Hematopoietic multipotent progenitor cell treated with erythropoietin and hydrocortisone succinate and interleukin-3 and kit ligand, for 15 days (in vitro differentiated cells): ENCODE results near the gene KRT20.
"Not testable (repeated sequence)": the region's sequence is repeated elsewhere in the genome, so short reads cannot be mapped to it uniquely, and the experiment has no call there.

ENCODE experiments used
- DNase-seq: peaks from one replicate; pipeline ENCODE4 v3.0.0-alpha.2; 2015; ENCODE audit warnings: low spot score

KRT20 gene

GRCh38 chr17:40896916-40897455 lies 11.9 kb upstream of the KRT20 start:
- DNase-seq, result no peak

DNA sequence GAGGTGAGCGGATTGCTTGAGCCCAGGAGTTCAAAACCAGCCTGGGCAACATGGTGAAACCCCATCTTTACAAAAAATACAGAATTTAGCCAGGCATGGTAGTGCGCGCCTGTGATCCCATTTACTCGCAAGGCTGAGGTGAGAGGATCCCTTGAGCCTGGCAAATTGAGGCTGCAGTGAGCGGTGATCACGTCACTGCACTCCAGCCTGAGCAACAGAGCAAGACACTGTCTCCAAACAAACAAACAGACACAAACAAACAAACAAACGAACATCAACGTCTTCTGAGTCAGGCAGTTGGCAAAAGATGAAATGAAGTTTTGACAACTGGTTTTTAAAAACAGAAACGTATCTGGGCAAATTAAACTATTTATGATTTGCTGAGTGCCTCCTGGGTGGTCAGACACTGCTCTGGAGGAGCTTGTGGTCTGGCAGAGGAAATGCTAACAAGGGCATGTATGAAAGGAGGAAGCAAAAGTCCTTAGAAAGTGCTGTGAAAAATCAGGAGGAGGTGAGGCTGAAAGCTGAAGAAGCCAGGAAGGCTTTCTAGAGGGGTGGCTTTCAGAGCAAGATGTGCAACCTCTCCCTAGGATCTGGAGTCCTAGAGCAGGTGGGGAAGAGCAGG lies 10.2 kb upstream of the KRT20 start:
- no peak for DNase-seq

GRCh38 chr17:40888196-40888720 lies 3.2 kb upstream of the KRT20 start:
- DNase-seq, result no peak

DNA sequence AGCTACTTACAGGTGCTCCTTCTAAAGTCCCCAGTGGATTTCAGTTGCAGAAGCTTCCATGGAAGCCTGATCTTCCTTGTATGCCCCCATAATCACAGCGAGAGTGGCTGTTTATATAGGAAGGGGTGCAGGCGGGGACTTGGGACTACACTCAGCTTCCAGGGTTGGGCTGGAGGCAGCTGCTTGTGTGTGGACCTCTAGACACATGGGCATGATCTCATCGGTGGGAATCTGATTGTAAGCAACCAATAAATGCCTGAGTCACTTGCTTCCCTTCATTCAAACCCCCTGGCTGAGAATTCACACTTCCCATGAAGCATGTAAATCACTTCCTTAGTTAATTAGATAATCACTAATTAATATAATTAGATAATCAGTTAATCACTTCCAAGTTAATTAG lies 1.0 kb upstream of the KRT20 start:
- DNase-seq, result no peak

DNA sequence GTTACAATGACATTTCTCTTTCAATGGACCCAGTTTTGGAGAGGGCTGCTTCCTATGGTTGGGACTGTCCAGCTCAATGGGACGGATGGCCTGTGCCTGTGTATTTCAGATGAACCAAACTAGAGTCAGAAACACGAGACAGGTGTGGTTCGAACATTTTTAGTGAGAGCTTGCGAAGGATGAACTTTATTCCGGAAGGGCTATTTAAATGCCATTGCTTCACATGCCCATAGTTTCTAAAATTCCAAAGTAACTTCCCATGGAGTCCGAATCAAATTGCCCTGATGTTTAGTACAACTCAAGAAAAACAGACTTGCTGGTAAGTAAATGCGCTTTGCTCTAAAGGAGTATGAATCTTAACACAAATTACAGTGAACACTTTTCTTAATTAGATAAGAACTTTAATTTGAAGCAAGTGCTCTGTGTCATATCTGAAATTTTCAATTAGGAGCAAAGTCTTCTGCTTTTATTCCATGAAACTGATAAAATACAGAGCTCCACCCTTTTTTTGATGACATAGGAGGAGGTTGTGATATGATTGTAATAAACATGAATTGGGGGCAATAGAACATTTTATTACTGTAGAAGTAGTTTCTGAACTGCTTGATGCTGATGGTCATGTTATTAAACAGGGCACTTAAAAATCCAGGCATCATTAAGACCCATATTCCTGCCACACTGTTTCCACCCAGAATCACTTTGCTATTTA lies 1.3 kb downstream of the KRT20 start:
- no peak for DNase-seq

DNA sequence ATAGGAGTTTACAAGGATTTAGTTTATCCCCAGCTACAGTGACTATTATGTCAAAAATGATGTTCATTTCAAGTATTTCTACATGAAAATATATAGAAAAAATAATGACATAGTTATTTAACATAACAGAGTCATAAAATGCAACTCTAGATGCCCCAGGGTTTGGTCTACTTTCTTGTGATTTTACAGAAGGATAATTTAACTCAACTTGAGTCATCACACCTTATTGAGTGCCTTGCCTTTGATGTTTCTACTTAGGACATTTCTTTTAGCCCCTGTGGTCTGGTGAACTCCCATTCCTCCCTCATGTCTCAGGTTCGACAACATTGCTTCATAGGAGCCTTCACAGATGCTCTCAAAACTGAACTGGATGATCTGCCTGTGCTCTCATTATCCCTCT lies 2.0 kb downstream of the KRT20 start:
- DNase-seq, result no peak

- DNase-seq, result no peak
These were observed 6.0 kb downstream of the KRT20 start for GRCh38 chr17:40879026-40879425.

DNA sequence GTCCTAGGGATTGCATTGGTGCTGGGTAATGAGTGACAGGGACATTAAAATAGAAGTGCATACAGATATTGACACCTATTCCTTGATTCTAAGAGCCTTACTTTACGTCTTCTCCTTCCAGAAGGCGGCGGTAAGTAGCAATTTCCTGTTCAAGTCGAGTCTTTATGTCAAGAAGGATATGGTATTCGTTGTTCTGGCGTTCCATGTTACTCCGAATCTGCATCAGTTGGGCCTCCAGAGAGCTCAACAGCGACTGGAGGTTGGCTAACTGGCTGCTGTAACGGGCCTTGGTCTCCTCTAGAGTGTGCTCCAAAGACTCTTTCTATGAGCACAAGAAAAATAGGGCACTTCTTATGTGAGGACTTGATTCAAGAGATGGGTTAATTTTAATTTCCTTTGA lies 7.0 kb downstream of the KRT20 start:
- DNase-seq, result no peak

DNA sequence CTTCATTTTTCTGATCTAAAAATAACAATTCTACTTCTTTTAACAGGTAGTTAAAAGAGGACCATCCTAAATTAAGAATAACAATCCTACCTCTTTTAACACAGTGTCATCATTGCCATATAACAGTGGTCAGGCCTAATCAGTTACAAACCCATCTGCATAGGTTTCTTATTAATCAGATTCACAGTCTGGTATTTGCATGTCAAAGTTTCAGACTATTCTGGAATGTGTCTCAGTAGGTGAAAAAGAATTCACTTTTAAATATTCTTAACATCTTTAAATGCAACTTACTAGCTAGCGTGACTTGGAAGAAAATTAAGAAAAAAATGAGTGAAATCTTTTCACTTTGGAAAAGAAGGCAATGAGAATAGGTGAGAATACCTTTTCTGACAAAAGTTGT lies 11.2 kb downstream of the KRT20 start:
- no peak for DNase-seq

DNA sequence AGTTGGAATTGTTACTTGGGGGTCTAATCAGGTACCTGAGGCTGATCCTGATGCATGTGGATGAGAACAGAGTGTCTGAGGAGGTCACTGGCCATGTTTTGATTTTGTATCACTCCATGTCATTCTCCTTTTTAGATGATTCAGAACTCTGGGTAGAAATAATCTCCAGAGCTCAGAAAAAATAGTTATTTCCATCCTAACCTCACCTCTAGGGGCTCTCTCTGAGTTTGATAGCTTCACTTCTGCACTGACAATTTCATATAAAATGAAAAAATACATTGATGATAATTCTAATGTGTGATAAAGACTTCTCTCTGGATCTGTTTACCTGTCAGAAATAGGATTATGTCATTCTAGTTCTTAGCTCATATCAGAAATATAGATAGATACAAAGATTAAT lies 11.8 kb downstream of the KRT20 start:
- DNase-seq, result no peak

DNA sequence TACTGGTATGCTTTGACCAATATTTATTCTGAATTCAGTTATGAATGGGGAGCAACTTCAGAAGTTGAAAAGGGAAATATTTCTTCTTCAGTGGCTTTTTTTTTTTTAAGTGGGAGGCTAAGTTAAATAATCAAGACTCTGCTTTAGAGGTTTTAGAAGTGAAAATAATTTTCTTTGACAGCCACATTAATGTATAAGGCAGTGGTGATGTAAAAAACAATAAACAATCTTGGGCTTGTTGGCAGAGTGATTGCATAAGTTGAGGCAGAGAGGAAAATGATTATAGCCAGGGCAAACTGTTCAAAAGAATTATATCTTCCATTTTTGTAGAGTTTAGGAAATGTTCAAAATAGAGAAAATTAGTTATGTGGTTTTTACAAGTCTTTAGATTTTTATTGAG lies 12.6 kb downstream of the KRT20 start:
- no peak for DNase-seq

GRCh38 chr17:40871316-40871715 lies 13.7 kb downstream of the KRT20 start:
- DNase-seq, result no peak

- no peak for DNase-seq
These were observed 14.9 kb downstream of the KRT20 start for GRCh38 chr17:40870136-40870535.

GRCh38 chr17:40866838-40867237 lies 18.2 kb downstream of the KRT20 start, which contains the start of gene KRT12:
KRT12 (minus strand) TSS chr17:40867223; CDS start chr17:40867186, 37 bp downstream.
- DNase-seq, result no peak

GRCh38 chr17:40864661-40865390 lies 20.2 kb downstream of the KRT20 start:
- DNase-seq, result no peak

DNA sequence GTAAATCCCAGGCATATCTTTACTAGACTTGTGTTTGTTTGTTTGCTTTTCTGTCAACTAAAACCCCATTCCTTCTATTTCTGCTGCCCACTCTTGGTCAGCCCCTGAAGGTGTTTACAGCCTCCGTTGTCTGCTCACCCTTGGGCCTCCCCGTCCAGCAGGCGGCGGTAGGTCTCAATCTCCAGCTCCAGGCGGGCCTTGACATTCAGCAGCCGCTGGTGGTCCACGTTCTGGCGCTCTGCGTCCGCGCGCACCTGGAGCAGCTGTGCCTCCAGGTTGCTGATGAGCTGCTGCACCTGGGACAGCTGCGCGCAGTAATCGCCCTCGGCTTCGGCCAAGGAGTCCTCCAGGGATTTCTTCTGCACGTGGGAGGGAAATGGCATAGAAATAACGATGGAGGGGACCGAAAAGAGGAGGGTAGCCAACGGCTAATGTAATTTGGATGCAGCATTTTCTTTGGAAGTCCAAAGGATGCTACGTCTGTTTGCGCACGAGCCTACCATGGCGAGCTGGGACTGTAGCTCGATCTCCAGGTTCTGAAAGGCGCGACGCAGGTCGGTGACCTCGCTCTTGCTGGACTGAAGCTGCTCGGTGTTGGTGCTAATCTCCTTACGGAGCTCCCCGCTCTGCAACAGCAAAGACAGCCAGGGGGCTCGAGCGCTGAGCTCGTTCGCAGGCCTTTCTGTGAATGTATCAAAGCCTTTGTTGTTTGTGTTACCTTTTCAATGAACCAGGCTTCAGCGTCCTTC lies 21.9 kb downstream of the KRT20 start:
- DNase-seq, result no peak

- no peak for DNase-seq
These were observed 25.5 kb downstream of the KRT20 start for GRCh38 chr17:40859536-40859935.

DNA sequence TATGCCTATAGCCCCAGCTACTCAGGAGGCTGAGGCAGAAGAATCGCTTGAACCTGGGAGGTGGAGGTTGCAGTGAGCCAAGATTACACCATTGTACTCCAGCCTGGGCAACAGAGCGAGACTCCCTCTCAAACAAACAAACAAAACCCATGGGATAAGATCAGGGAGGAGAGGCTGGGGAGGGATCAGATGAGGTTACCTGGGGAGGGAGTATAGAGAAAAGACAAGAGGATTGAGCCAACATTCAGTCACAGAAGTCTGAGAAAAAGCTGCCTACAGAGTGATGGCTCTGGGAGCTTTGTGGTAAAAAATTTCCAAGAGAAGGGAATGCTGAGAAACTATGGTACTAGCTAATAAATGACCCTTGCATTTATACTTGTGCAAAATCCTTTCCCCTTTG lies 26.4 kb downstream of the KRT20 start:
- DNase-seq, result not testable (repeated sequence)

GRCh38 chr17:40857535-40857934 lies 27.5 kb downstream of the KRT20 start:
- DNase-seq, result no peak

DNA sequence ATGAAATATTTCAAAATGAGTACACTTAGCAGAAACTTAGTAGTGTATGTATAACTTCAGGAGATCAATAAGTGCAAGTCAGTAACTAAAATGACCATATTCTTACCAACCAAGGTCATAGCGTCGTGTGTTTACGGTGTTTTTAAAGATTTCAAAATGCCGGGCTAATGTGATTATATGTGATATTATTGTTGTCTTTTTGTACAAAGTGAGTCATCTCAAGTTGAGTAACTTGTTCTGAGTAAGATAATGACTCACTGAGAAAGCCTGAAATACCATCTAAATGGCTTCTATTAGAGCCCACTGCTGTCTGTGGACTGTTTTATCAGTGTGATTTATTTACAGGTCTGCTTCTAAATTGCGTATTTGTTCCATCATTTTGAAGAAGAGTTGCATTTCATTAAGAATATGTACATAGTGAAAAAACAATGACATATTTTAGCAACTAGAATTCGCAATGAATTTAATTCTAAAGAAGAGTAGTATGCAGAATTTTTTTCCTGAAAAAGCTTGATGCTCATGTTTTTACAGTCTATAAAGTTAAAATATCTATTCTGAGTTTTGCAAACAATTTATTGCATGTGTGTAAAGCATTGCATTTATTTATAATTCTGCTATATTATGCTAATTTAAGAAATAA lies 30.7 kb downstream of the KRT20 start:
- DNase-seq, result no peak

DNA sequence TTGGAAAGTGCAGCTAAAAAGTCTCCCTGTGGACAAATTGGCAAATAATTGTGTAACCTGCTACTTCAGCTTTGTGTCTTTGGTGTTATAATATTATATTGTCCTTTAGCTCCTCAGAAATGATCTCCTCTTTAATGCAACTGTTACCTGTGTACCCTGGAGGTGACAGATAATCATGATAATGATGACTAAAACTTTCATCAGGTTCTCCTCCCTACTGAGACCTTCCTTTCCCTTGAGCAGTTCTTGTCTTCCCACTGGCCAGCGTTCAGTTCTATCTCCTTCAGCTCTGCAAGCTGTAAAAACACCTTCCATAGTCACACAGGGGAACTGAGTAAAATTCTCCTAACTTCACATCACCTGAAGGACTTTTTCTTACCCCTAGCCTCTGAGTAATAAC lies 32.7 kb downstream of the KRT20 start:
- no peak for DNase-seq
